Central memory CD8-positive, alpha-beta T cell (primary cell): ENCODE data around the gene WFDC2.

Experiments
- ATAC-seq: fragments of 150-1000 bp; cut with Tn5 transposase; replicated peaks from 2 replicates; pipeline ENCODE4 v1.10.0; 2022; ENCODE audit warnings: mild to moderate bottlenecking, moderate FRiP score, moderate number of reproducible peaks; ENCODE audit not compliant: poor library complexity, severe bottlenecking; ENCODE audit errors: extremely low read depth
- DNase-seq, 2 donors: peaks; one replicate each; pipeline ENCODE4 v3.0.0; 2021; ENCODE audit warnings: low spot score in 2 of 2
- H3K27ac Mint-ChIP-seq: one replicate; pipeline ENCODE4 v1.8.0; 2022; ENCODE audit warnings: low read depth, mild to moderate bottlenecking, moderate library complexity, mixed read lengths
- H3K27me3 Mint-ChIP-seq: one replicate; pipeline ENCODE4 v1.8.0; 2022; ENCODE audit warnings: mixed read lengths
- H3K36me3 Mint-ChIP-seq: one replicate; pipeline ENCODE4 v1.8.0; 2022; ENCODE audit warnings: mild to moderate bottlenecking, moderate library complexity, mixed read lengths; ENCODE audit not compliant: insufficient read depth
- H3K4me1 Mint-ChIP-seq: one replicate; pipeline ENCODE4 v1.8.0; 2022; ENCODE audit warnings: mixed read lengths
- H3K4me3 Mint-ChIP-seq: one replicate; pipeline ENCODE4 v1.8.0; 2022; ENCODE audit warnings: mild to moderate bottlenecking, moderate library complexity, mixed read lengths
- H3K9me3 Mint-ChIP-seq: one replicate; pipeline ENCODE4 v1.8.0; 2022; ENCODE audit warnings: mixed read lengths

The WFDC2 gene

GRCh38 chr20:45510242-45510862 lies 40.8 kb downstream of the WFDC2 start:
- no peaks in the 10 kb centered on the region for H3K9me3 Mint-ChIP-seq
- H3K4me3 Mint-ChIP-seq = no peak overlapping the region
- H3K27me3 Mint-ChIP-seq = peaks cover 72% of the 10 kb centered on the region
- no peak overlapping the region for H3K27ac Mint-ChIP-seq
- H3K4me1 Mint-ChIP-seq = no peaks in the 10 kb centered on the region
- ATAC-seq (no peak), DNase-seq (no peak)
- H3K36me3 Mint-ChIP-seq = no peaks in the 10 kb centered on the region

- ATAC-seq = no peak
- Mint-ChIP-seq H3K27ac (no peak within 1 kb of the TSS), H3K4me3 (no peak within 1 kb of the TSS), H3K36me3 (no peaks in the 10 kb centered on the region), H3K9me3 (no peaks in the 10 kb centered on the region), H3K27me3 (peaks cover 45% of the 10 kb centered on the region), H3K4me1 (no peaks in the 10 kb centered on the region)
- no peak for DNase-seq
These were observed 45.8 kb downstream of the WFDC2 start, which contains the start of gene SPINT3 for GRCh38 chr20:45515147-45515913. Gene SPINT3 (minus strand): TSS chr20:45515622. CDS start chr20:45515608, 14 bp downstream.

GRCh38 chr20:45518282-45518681 lies 48.7 kb downstream of the WFDC2 start:
- no peak overlapping the region for H3K4me3 Mint-ChIP-seq
- no peak for ATAC-seq
- no peak for DNase-seq
- no peaks in the 10 kb centered on the region for H3K4me1 Mint-ChIP-seq
- no peak overlapping the region for H3K27ac Mint-ChIP-seq
- peaks cover 50% of the 10 kb centered on the region for H3K27me3 Mint-ChIP-seq
- H3K9me3 Mint-ChIP-seq = no peaks in the 10 kb centered on the region
- no peaks in the 10 kb centered on the region for H3K36me3 Mint-ChIP-seq

GRCh38 chr20:45523821-45524220 lies 54.3 kb downstream of the WFDC2 start:
- Mint-ChIP-seq H3K9me3 (no peaks in the 10 kb centered on the region), H3K36me3 (no peaks in the 10 kb centered on the region)
- DNase-seq = no peak

GRCh38 chr20:45527294-45527693 lies 57.7 kb downstream of the WFDC2 start:
- Mint-ChIP-seq H3K27ac (no peak overlapping the region), H3K9me3 (no peaks in the 10 kb centered on the region), H3K4me3 (no peak overlapping the region), H3K27me3 (peaks cover 78% of the 10 kb centered on the region), H3K4me1 (no peaks in the 10 kb centered on the region), H3K36me3 (no peaks in the 10 kb centered on the region)
- DNase-seq (no peak), ATAC-seq (no peak)

More at GRCh38 chr20:45523821-45524220, 54.3 kb downstream of the WFDC2 start:
- H3K4me1 Mint-ChIP-seq = no peaks in the 10 kb centered on the region
- H3K27ac Mint-ChIP-seq = no peak overlapping the region
- H3K27me3 Mint-ChIP-seq = peaks cover 77% of the 10 kb centered on the region
- no peak overlapping the region for H3K4me3 Mint-ChIP-seq
- no peak for ATAC-seq
